GM06990 (cell line): ENCODE data around the gene GRAMD2A.

ENCODE experiments used
- DNase-seq: peaks from one replicate; pipeline ENCODE4 v3.0.0-alpha.2; 2011; ENCODE audit not compliant: insufficient read length; ENCODE audit errors: extremely low read depth
- H3K27me3 ChIP-seq: replicated peaks from 2 replicates; pipeline ENCODE4 v1.6.0; 2011; ENCODE audit warnings: low read length; ENCODE audit not compliant: control insufficient read depth, insufficient read depth
- H3K36me3 ChIP-seq: 2 replicates; pipeline ENCODE4 v1.5.1; 2011; ENCODE audit warnings: low read length; ENCODE audit not compliant: control insufficient read depth, insufficient read depth
- H3K4me3 ChIP-seq: replicated peaks from 2 replicates; pipeline ENCODE4 v1.5.1; 2011; ENCODE audit warnings: low read depth, mild to moderate bottlenecking, control low read depth, low read length
- TF ChIP-seq, protein P1 (sequence below): IDR thresholded peaks from 2 replicates; pipeline ENCODE4 v1.5.1; 2011; ENCODE audit warnings: low read length, control low read depth, mild to moderate bottlenecking, inconsistent platforms; ENCODE audit not compliant: insufficient read depth, poor library complexity, severe bottlenecking

The GRAMD2A gene

DNA sequence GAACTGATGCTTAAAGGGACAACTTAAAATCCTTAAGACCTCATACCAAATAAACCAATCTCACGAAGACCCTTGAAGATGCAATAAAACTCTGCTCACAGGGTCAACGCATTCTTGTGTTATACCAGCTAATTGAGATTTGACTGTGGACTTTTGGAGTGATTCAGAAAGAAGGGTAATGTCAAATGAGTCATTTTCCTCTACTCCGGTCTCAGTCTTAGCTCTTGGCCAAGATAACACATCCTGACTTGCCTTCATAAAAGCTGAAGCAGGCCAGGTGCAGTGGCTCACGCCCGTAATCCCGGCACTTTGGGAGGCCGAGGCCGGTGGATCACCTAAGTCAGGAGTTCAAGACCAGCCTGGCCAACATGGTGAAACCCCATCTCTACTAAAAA is 29.6 kb upstream of the GRAMD2A start:
- peaks cover 17% of the 10 kb centered on the region for H3K36me3 ChIP-seq
- peak overlapping the region; percentile 76 for H3K4me3 ChIP-seq
- TF ChIP-seq, protein P1, sequence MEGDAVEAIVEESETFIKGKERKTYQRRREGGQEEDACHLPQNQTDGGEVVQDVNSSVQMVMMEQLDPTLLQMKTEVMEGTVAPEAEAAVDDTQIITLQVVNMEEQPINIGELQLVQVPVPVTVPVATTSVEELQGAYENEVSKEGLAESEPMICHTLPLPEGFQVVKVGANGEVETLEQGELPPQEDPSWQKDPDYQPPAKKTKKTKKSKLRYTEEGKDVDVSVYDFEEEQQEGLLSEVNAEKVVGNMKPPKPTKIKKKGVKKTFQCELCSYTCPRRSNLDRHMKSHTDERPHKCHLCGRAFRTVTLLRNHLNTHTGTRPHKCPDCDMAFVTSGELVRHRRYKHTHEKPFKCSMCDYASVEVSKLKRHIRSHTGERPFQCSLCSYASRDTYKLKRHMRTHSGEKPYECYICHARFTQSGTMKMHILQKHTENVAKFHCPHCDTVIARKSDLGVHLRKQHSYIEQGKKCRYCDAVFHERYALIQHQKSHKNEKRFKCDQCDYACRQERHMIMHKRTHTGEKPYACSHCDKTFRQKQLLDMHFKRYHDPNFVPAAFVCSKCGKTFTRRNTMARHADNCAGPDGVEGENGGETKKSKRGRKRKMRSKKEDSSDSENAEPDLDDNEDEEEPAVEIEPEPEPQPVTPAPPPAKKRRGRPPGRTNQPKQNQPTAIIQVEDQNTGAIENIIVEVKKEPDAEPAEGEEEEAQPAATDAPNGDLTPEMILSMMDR: no peak
- peak; percentile 59 for DNase-seq
- no peaks in the 10 kb centered on the region for H3K27me3 ChIP-seq

DNA sequence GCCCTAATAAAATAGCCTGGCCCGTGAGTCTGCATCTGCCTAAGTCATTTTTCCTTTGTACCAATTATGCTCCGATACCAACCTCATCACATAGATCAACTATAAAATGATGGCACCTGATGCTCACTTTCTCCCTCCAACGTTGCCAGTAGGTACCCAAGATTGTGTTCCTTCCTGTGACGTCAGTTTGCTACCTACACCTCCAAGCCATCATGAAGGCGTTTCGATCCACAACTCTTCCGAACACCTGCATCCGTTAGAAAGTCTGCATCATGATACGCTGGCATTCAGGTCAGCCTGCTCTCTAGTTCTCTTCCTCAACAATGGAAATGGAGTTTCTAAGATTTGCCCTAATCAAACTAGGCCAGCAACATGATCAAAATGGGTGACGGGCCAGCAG is 25.7 kb upstream of the GRAMD2A start:
- Histone ChIP-seq H3K4me3 (no peak overlapping the region), H3K36me3 (peaks cover 40% of the 10 kb centered on the region), H3K27me3 (no peaks in the 10 kb centered on the region)
- no peak for DNase-seq
- TF ChIP-seq, protein P1: no peak

GRCh38 chr15:72222393-72222792 is 24.8 kb upstream of the GRAMD2A start:
- Histone ChIP-seq H3K4me3 (no peak overlapping the region), H3K27me3 (no peaks in the 10 kb centered on the region), H3K36me3 (peaks cover 44% of the 10 kb centered on the region)
- TF ChIP-seq, protein P1: no peak
- DNase-seq: no peak

DNA sequence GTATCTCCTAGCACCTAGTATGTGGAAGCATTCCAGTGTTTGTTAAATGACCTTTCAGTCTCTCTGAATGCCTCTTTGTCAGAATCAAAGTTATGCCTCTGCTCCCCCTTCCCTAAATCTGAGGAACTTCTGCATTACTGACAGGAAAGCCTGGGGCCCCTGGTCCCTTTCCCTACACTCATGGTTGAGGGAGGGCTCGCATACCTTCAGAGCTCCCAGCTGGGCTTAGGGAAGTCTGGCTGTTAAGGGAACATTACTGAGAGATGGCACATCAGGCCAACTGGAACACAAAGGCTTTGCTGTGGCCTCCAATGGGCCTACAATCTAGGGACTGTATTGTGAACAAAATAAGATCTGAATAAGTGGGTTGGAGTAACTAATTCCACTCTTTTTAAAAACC is 23.1 kb upstream of the GRAMD2A start:
- no peak for DNase-seq
- H3K4me3 ChIP-seq: no peak overlapping the region
- H3K27me3 ChIP-seq: no peaks in the 10 kb centered on the region
- peaks cover 57% of the 10 kb centered on the region for H3K36me3 ChIP-seq
- TF ChIP-seq, protein P1: no peak

DNA sequence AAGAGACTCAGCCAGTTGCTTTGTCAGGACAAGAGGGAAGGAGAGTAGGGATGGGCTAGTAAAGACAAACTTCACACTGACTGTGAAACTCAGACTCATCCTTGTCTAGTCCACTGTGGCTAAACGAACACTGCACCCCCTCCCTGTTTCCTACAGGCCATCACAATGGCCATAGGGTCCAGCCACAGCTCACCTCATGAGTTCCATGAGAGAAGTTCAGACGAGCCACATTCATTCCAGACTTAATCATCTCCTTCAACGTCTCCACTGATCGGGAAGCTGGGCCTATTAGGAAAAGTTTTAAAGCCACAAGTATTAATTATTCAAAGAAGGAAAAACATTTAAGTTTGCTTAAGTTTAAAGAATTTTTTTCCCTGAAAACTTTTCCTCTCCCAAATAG is 19.6 kb upstream of the GRAMD2A start:
- H3K36me3 ChIP-seq: peaks cover 46% of the 10 kb centered on the region
- no peak for DNase-seq

More for the DNA sequence above, 19.6 kb upstream of the GRAMD2A start:
- H3K4me3 ChIP-seq: no peak overlapping the region
- no peaks in the 10 kb centered on the region for H3K27me3 ChIP-seq
- TF ChIP-seq, protein P1: no peak
